ENCODE data around the gene FBP1. TPM values are rescaled to one million over a fixed set of nuclear protein-coding genes. Genes with fewer than 3 reads are reported as not detected.

The FBP1 gene
- total and polyA plus RNA-seq, 10 of the 15 experiments (the other 5 are each of a cell fraction or from before 2014, with no cell fraction given) = 0.11 to 0.38 (median 0.15) TPM; not detected in 7

DNA sequence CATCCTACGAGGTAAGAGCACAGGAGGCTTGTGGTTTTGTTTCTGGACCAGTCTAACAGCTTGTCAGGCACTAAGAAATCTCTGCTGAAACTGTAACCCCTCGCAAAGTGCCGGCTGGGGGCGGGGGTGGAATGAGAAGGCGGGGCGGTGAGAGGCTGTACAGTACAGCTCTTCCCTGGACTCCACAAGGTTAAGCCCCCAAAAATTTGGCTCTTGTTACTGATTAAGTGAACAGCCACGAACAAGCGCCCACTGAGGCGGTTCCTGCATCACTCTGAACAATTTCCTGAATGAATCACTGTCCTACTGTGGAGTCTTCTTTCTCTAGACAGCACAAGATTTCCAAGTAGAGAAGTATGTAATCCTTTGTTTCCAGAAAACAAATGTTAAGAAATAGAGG lies 52.5 kb downstream of the FBP1 start:
- RAD21 ChIA-PET (ENCODE audit: unreplicated experiment) = interaction anchor here (1.1 kb wide), 1 partner anchor 15 kb away, joined by 4 read pairs; no protein-coding TSS in a partner anchor
- ATAC-seq (no peak), FAIRE-seq (no peak), DNase-seq (ENCODE audit: low read depth, low spot score) (no peak)
- H3K27ac ChIP-seq (ENCODE audit: control insufficient read depth, insufficient read depth) = no peak overlapping the region
- no peaks in the 10 kb centered on the region for H4K20me1 ChIP-seq (ENCODE audit: control insufficient read depth, insufficient read depth)
- H2AFZ ChIP-seq (ENCODE audit: control insufficient read depth, low read depth, low read length) = no peak overlapping the region
- POLR2A ChIA-PET = no interaction called here
- BruUV-seq (replicated peaks) = no TSS peak
- no peak overlapping the region for H3K9ac ChIP-seq (ENCODE audit: control insufficient read depth, insufficient read depth, low read length)
- H3K79me2 ChIP-seq (ENCODE audit: control insufficient read depth, insufficient read depth, low read length) = no peaks in the 10 kb centered on the region
- peaks cover 3% of the 10 kb centered on the region; the same call in 1 of the 2 replicates for H3K4me1 ChIP-seq (ENCODE audit: control insufficient read depth, insufficient read depth, low read length)
- TF ChIP-seq, protein P1, sequence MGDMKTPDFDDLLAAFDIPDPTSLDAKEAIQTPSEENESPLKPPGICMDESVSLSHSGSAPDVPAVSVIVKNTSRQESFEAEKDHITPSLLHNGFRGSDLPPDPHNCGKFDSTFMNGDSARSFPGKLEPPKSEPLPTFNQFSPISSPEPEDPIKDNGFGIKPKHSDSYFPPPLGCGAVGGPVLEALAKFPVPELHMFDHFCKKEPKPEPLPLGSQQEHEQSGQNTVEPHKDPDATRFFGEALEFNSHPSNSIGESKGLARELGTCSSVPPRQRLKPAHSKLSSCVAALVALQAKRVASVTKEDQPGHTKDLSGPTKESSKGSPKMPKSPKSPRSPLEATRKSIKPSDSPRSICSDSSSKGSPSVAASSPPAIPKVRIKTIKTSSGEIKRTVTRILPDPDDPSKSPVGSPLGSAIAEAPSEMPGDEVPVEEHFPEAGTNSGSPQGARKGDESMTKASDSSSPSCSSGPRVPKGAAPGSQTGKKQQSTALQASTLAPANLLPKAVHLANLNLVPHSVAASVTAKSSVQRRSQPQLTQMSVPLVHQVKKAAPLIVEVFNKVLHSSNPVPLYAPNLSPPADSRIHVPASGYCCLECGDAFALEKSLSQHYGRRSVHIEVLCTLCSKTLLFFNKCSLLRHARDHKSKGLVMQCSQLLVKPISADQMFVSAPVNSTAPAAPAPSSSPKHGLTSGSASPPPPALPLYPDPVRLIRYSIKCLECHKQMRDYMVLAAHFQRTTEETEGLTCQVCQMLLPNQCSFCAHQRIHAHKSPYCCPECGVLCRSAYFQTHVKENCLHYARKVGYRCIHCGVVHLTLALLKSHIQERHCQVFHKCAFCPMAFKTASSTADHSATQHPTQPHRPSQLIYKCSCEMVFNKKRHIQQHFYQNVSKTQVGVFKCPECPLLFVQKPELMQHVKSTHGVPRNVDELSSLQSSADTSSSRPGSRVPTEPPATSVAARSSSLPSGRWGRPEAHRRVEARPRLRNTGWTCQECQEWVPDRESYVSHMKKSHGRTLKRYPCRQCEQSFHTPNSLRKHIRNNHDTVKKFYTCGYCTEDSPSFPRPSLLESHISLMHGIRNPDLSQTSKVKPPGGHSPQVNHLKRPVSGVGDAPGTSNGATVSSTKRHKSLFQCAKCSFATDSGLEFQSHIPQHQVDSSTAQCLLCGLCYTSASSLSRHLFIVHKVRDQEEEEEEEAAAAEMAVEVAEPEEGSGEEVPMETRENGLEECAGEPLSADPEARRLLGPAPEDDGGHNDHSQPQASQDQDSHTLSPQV (IDR thresholded peaks at IDR 0.05) = no peak
- no peak for TF ChIP-seq IKZF1 (conservative IDR thresholded peaks at IDR 0.05)
- no peak for TF ChIP-seq RCOR1 (conservative IDR thresholded peaks at IDR 0.05; ENCODE audit: low read depth, low read length)
- TF ChIP-seq MYC (IDR thresholded peaks at IDR 0.05; ENCODE audit: insufficient read depth, insufficient read length, insufficient replicate concordance, low read length, severe bottlenecking) = no peak
- TF ChIP-seq GABPA (IDR thresholded peaks at IDR 0.05; ENCODE audit: low read depth) = no peak
- TF ChIP-seq, protein P2, sequence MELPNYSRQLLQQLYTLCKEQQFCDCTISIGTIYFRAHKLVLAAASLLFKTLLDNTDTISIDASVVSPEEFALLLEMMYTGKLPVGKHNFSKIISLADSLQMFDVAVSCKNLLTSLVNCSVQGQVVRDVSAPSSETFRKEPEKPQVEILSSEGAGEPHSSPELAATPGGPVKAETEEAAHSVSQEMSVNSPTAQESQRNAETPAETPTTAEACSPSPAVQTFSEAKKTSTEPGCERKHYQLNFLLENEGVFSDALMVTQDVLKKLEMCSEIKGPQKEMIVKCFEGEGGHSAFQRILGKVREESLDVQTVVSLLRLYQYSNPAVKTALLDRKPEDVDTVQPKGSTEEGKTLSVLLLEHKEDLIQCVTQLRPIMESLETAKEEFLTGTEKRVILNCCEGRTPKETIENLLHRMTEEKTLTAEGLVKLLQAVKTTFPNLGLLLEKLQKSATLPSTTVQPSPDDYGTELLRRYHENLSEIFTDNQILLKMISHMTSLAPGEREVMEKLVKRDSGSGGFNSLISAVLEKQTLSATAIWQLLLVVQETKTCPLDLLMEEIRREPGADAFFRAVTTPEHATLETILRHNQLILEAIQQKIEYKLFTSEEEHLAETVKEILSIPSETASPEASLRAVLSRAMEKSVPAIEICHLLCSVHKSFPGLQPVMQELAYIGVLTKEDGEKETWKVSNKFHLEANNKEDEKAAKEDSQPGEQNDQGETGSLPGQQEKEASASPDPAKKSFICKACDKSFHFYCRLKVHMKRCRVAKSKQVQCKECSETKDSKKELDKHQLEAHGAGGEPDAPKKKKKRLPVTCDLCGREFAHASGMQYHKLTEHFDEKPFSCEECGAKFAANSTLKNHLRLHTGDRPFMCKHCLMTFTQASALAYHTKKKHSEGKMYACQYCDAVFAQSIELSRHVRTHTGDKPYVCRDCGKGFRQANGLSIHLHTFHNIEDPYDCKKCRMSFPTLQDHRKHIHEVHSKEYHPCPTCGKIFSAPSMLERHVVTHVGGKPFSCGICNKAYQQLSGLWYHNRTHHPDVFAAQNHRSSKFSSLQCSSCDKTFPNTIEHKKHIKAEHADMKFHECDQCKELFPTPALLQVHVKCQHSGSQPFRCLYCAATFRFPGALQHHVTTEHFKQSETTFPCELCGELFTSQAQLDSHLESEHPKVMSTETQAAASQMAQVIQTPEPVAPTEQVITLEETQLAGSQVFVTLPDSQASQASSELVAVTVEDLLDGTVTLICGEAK (IDR thresholded peaks at IDR 0.05; ENCODE audit: borderline replicate concordance) = no peak
- TF ChIP-seq ZNF384 (IDR thresholded peaks at IDR 0.05; ENCODE audit: borderline replicate concordance, low read depth, low read length) = no peak
- no peak for TF ChIP-seq POLR2AphosphoS2 (IDR thresholded peaks at IDR 0.05; ENCODE audit: low read depth, low read length)
- in situ Hi-C loops (cut with MboI) = no loop called here
- WGBS (ENCODE audit: insufficient coverage, insufficient replicate concordance, low lambda C conversion rate, missing lambda C conversion rate) = 56% methylated on average over 9 of the region's 9 CpGs
- H3K9me3 ChIP-seq (replicated peaks; ENCODE audit: control insufficient read depth, insufficient read depth, low read length) = no peaks in the 10 kb centered on the region
- no peaks in the 10 kb centered on the region for H3K27me3 ChIP-seq (replicated peaks in 1 of 2; ENCODE audit: control insufficient read depth in 2 of 2, insufficient read depth in 2 of 2, low read length in 1 of 2)
- H3K36me3 ChIP-seq (ENCODE audit: control insufficient read depth in 2 of 2, insufficient read depth in 2 of 2, low read length in 1 of 2) = no peaks in the 10 kb centered on the region
- intact Hi-C loops (cut with micrococcal nuclease; ENCODE audit: unreplicated experiment) = no loop called here
- CTCF ChIA-PET = interaction anchor here (0.5 to 1.3 kb wide), 3 partner anchors 13 to 35 kb away, joined by 3 read pairs; no protein-coding TSS in a partner anchor
- H3K4me3 ChIP-seq = no peak overlapping the region
- peak overlapping the region; percentile 38; the same call in 1 of the 2 replicates for H3K4me2 ChIP-seq (ENCODE audit: control insufficient read depth, insufficient read depth)
- SMC1A ChIA-PET (ENCODE audit: uncharacterized antibody, unreplicated experiment) = interaction anchor here (1.0 to 1.6 kb wide), 3 partner anchors 10 to 23 kb away, joined by 3 to 4 read pairs (median 3); no protein-coding TSS in a partner anchor

All from GM12878 (cell line).